Neural cell (in vitro differentiated cells): ENCODE measurements around the gene RUBCN. TPM values are rescaled to one million over a fixed set of nuclear protein-coding genes. Genes with fewer than 3 reads are reported as not detected.

Source experiments
- H2AFZ ChIP-seq: fragments of 200-600, 300-800 bp; sonication (generic), shearing (Covaris generic); 2 replicates; pipeline ENCODE4 v1.6.0; 2014; ENCODE audit warnings: low read depth, mild to moderate bottlenecking, antibody characterized with exemption, low read length, moderate library complexity
- H3F3A ChIP-seq: fragments of 200-600 bp; shearing (Covaris generic); 2 replicates; pipeline ENCODE4 v1.6.1; 2016; ENCODE audit warnings: mild to moderate bottlenecking, moderate library complexity, mixed read lengths, antibody characterized with exemption, low read length; ENCODE audit not compliant: insufficient read depth, poor library complexity, severe bottlenecking
- H3K27ac ChIP-seq: fragments of 200-600, 300-800 bp; sonication (generic), shearing (Covaris generic); 2 replicates; pipeline ENCODE4 v1.5.1; 2014; ENCODE audit warnings: mild to moderate bottlenecking, low read length, moderate library complexity
- H3K27me3 ChIP-seq: fragments of 300-800, 200-600 bp; sonication (generic), shearing (Covaris generic); 2 replicates; pipeline ENCODE4 v1.6.0; 2014; ENCODE audit warnings: mild to moderate bottlenecking, low read depth, low read length, moderate library complexity; ENCODE audit not compliant: insufficient read depth
- H3K36me3 ChIP-seq: fragments of 300-800, 200-600 bp; sonication (generic), shearing (Covaris generic); 2 replicates; pipeline ENCODE4 v1.5.1; 2014; ENCODE audit warnings: mild to moderate bottlenecking, antibody characterized with exemption, low read length, moderate library complexity; ENCODE audit not compliant: insufficient read depth
- H3K4me2 ChIP-seq: fragments of 300-800, 200-600 bp; sonication (generic), shearing (Covaris generic); 2 replicates; pipeline ENCODE4 v1.6.0; 2014; ENCODE audit warnings: mild to moderate bottlenecking, low read length
- H3K4me3 ChIP-seq: fragments of 300-800, 200-600 bp; sonication (generic), shearing (Covaris generic); 2 replicates; pipeline ENCODE4 v1.5.1; 2014; ENCODE audit warnings: mild to moderate bottlenecking, low read length, moderate library complexity
- H3K79me2 ChIP-seq: fragments of 200-600 bp; shearing (Covaris generic); replicated peaks from 2 replicates; pipeline ENCODE4 v1.6.0; 2014; ENCODE audit warnings: mild to moderate bottlenecking, low read length, moderate library complexity; ENCODE audit not compliant: insufficient read depth
- H3K9ac ChIP-seq: fragments of 300-800, 200-600 bp; sonication (generic), shearing (Covaris generic); 2 replicates; pipeline ENCODE4 v1.6.1; 2016; ENCODE audit warnings: mild to moderate bottlenecking, low read length, mixed read lengths
- H3K9me2 ChIP-seq: fragments of 200-600 bp; shearing (Covaris generic); 2 replicates; pipeline ENCODE4 v1.6.1; 2016; ENCODE audit warnings: mild to moderate bottlenecking, low read length, mixed read lengths; ENCODE audit not compliant: insufficient read depth
- H3K9me3 ChIP-seq: fragments of 200-600, 300-800 bp; sonication (generic), shearing (Covaris generic); 2 replicates; pipeline ENCODE4 v1.6.1; 2016; ENCODE audit warnings: mild to moderate bottlenecking, mixed run types, low read length, moderate library complexity, mixed read lengths
- H4K20me1 ChIP-seq: fragments of 200-600 bp; shearing (Covaris generic); 2 replicates; pipeline ENCODE4 v1.6.1; 2016; ENCODE audit warnings: mild to moderate bottlenecking, mixed run types; ENCODE audit not compliant: insufficient read depth
- EP300 ChIP-seq: fragments of 450-650 bp; conservative IDR thresholded peaks from 2 replicates; pipeline ENCODE4 v1.6.1; 2014; ENCODE audit warnings: antibody characterized with exemption, mild to moderate bottlenecking, moderate library complexity; ENCODE audit not compliant: poor library complexity, severe bottlenecking
- EZH2 ChIP-seq: fragments of 200-600, 300-800 bp; shearing (Covaris generic), sonication (generic); IDR thresholded peaks from 2 replicates; pipeline ENCODE4 v1.6.1; 2014; ENCODE audit warnings: antibody characterized with exemption, low read length, borderline replicate concordance, mild to moderate bottlenecking; ENCODE audit not compliant: insufficient read depth, poor library complexity, severe bottlenecking
- MXI1 ChIP-seq: fragments of 450-650 bp; conservative IDR thresholded peaks from 2 replicates; pipeline ENCODE4 v1.6.1; 2014; ENCODE audit warnings: antibody characterized with exemption, mild to moderate bottlenecking; ENCODE audit not compliant: poor library complexity, severe bottlenecking
- POLR2AphosphoS5 ChIP-seq: IDR thresholded peaks from 2 replicates; pipeline ENCODE4 v1.6.1; 2012
- RAD21 ChIP-seq: fragments of 450-650 bp; conservative IDR thresholded peaks from 2 replicates; pipeline ENCODE4 v1.6.1; 2014; ENCODE audit warnings: antibody characterized with exemption, mild to moderate bottlenecking, moderate library complexity
- SMC3 ChIP-seq: fragments of 450-650 bp; conservative IDR thresholded peaks from 2 replicates; pipeline ENCODE4 v1.6.1; 2014; ENCODE audit warnings: antibody characterized with exemption, mild to moderate bottlenecking, moderate library complexity; ENCODE audit not compliant: poor library complexity
- TAF1 ChIP-seq: IDR thresholded peaks from 2 replicates; pipeline ENCODE4 v1.6.1; 2012; ENCODE audit warnings: low read depth
- polyA plus RNA-seq: library from polyadenylated mRNA; depleted of rRNA; stranded (reverse); fragments of >200 nt; gene quantifications from 2 replicates; pipeline ENCODE4 v1.2.3, GENCODE V29; 2014
- TF ChIP-seq, protein P1 (sequence below): IDR thresholded peaks from 2 replicates; pipeline ENCODE4 v1.6.1; 2012; ENCODE audit warnings: borderline replicate concordance
- TF ChIP-seq, protein P2 (sequence below): fragments of 450-650 bp; IDR thresholded peaks from 2 replicates; pipeline ENCODE4 v1.5.1; 2014; ENCODE audit warnings: antibody characterized with exemption, mild to moderate bottlenecking, moderate library complexity; ENCODE audit not compliant: poor library complexity, severe bottlenecking

Gene RUBCN
- polyA plus RNA-seq, 1 donor from 2014 or later: 16.1 TPM

DNA sequence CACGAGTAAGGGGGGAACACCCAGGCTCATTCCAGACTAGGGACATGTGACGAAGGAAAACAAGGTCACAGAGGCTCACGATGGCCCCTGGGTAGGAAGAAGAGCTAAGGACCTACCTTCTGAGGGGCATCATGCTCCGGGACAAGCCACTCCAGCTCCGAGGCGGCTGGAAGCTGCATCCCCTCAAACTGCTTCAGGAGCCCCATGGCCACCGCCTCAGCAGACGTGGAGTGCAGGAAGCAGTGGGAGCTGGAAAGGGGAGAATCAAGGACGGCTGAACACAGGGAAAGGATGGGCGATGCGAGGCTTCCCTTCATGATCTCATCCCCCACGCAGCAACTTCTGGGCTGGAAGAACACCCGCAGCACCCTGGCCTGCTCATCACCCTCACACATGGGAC lies 53.5 kb downstream of the RUBCN start:
- Histone ChIP-seq H4K20me1 (no peaks in the 10 kb centered on the region), H3K36me3 (no peaks in the 10 kb centered on the region), H3K9ac (no peak overlapping the region), H3K4me3 (no peak overlapping the region), H2AFZ (no peak overlapping the region), H3F3A (no peaks in the 10 kb centered on the region), H3K79me2 (no peaks in the 10 kb centered on the region), H3K27ac (no peak overlapping the region), H3K27me3 (no peaks in the 10 kb centered on the region), H3K9me3 (no peaks in the 10 kb centered on the region), H3K9me2 (no peaks in the 10 kb centered on the region), H3K4me2 (no peak overlapping the region)
- TF ChIP-seq, protein P1, sequence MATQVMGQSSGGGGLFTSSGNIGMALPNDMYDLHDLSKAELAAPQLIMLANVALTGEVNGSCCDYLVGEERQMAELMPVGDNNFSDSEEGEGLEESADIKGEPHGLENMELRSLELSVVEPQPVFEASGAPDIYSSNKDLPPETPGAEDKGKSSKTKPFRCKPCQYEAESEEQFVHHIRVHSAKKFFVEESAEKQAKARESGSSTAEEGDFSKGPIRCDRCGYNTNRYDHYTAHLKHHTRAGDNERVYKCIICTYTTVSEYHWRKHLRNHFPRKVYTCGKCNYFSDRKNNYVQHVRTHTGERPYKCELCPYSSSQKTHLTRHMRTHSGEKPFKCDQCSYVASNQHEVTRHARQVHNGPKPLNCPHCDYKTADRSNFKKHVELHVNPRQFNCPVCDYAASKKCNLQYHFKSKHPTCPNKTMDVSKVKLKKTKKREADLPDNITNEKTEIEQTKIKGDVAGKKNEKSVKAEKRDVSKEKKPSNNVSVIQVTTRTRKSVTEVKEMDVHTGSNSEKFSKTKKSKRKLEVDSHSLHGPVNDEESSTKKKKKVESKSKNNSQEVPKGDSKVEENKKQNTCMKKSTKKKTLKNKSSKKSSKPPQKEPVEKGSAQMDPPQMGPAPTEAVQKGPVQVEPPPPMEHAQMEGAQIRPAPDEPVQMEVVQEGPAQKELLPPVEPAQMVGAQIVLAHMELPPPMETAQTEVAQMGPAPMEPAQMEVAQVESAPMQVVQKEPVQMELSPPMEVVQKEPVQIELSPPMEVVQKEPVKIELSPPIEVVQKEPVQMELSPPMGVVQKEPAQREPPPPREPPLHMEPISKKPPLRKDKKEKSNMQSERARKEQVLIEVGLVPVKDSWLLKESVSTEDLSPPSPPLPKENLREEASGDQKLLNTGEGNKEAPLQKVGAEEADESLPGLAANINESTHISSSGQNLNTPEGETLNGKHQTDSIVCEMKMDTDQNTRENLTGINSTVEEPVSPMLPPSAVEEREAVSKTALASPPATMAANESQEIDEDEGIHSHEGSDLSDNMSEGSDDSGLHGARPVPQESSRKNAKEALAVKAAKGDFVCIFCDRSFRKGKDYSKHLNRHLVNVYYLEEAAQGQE: no peak
- TF ChIP-seq EP300: no peak
- no peak for TF ChIP-seq SMC3
- no peak for TF ChIP-seq TAF1
- no peak for TF ChIP-seq EZH2
- TF ChIP-seq POLR2AphosphoS5: no peak
- TF ChIP-seq, protein P2, sequence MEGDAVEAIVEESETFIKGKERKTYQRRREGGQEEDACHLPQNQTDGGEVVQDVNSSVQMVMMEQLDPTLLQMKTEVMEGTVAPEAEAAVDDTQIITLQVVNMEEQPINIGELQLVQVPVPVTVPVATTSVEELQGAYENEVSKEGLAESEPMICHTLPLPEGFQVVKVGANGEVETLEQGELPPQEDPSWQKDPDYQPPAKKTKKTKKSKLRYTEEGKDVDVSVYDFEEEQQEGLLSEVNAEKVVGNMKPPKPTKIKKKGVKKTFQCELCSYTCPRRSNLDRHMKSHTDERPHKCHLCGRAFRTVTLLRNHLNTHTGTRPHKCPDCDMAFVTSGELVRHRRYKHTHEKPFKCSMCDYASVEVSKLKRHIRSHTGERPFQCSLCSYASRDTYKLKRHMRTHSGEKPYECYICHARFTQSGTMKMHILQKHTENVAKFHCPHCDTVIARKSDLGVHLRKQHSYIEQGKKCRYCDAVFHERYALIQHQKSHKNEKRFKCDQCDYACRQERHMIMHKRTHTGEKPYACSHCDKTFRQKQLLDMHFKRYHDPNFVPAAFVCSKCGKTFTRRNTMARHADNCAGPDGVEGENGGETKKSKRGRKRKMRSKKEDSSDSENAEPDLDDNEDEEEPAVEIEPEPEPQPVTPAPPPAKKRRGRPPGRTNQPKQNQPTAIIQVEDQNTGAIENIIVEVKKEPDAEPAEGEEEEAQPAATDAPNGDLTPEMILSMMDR: no peak
- no peak for TF ChIP-seq MXI1
- TF ChIP-seq RAD21: no peak

DNA sequence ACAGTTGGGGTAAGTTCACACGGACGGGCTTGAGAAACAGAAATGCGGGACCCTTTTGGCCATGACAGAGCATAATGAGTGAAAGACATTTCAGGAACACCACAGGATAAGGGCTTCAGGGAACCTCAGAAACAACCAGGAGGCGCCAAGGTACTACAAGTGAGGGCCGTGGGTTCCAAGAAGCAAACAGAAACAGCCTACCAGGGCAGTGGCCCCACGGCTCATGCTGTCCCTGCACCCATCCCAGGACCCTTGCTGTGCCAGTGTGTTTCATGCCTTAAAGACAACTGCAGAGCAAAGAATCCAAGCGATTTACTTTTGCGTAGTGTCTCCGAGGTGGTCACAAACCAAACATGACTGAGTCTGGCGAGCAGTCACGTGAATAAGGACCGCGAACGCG lies 54.0 kb downstream of the RUBCN start:
- no peaks in the 10 kb centered on the region for H3K9me2 ChIP-seq
- H3K9me3 ChIP-seq: no peaks in the 10 kb centered on the region
- H3K27me3 ChIP-seq: no peaks in the 10 kb centered on the region
- no peak overlapping the region for H3K4me2 ChIP-seq
- H3K9ac ChIP-seq: no peak overlapping the region
- no peaks in the 10 kb centered on the region for H3K79me2 ChIP-seq
- no peaks in the 10 kb centered on the region for H4K20me1 ChIP-seq
- no peaks in the 10 kb centered on the region for H3F3A ChIP-seq
- H3K36me3 ChIP-seq: no peaks in the 10 kb centered on the region
- no peak overlapping the region for H3K4me3 ChIP-seq
- no peak overlapping the region for H3K27ac ChIP-seq
- H2AFZ ChIP-seq: no peak overlapping the region
- TF ChIP-seq TAF1: no peak
- TF ChIP-seq MXI1: no peak
- TF ChIP-seq RAD21: no peak
- TF ChIP-seq, protein P1: no peak
- TF ChIP-seq, protein P2: no peak
- no peak for TF ChIP-seq SMC3
- TF ChIP-seq EP300: no peak
